GM23338 (cell line): ENCODE data around the gene BARD1. TPM values are rescaled to one million over a fixed set of nuclear protein-coding genes. Genes with fewer than 3 reads are reported as not detected.

ENCODE experiments used
- ATAC-seq: fragments of 200-7000 bp; cut with Tn5 transposase; 3 replicates; pipeline ENCODE4 v1.9.1; 2020
- DNase-seq: peaks from one replicate; pipeline ENCODE4 v3.0.0-alpha.2; 2015; ENCODE audit warnings: low spot score
- H2AFZ ChIP-seq: fragments of 200-600 bp; sonication (generic); 2 replicates; pipeline ENCODE4 v1.8.0; 2016; ENCODE audit warnings: antibody characterized with exemption, mild to moderate bottlenecking, moderate library complexity
- H3F3A ChIP-seq: fragments of 200-600 bp; sonication (generic); replicated peaks from 2 replicates; pipeline ENCODE4 v1.8.0; 2017; ENCODE audit warnings: antibody characterized with exemption, mixed run types, low read depth
- H3K27ac ChIP-seq: fragments of 200-600 bp; sonication (generic); 2 replicates; pipeline ENCODE4 v1.6.1; 2016; ENCODE audit warnings: low read depth
- H3K27me3 ChIP-seq: fragments of 200-600 bp; sonication (generic); 2 replicates; pipeline ENCODE4 v1.8.0; 2016; ENCODE audit warnings: mild to moderate bottlenecking, mixed run types, moderate library complexity; ENCODE audit not compliant: insufficient read depth
- H3K36me3 ChIP-seq: fragments of 200-600 bp; sonication (generic); 2 replicates; pipeline ENCODE4 v1.8.0; 2016; ENCODE audit warnings: mild to moderate bottlenecking; ENCODE audit not compliant: insufficient read depth
- H3K4me1 ChIP-seq: fragments of 200-600 bp; sonication (generic); 2 replicates; pipeline ENCODE4 v1.8.0; 2016; ENCODE audit warnings: mild to moderate bottlenecking, moderate library complexity; ENCODE audit not compliant: insufficient read depth
- H3K4me2 ChIP-seq: fragments of 200-600 bp; sonication (generic); 2 replicates; pipeline ENCODE4 v1.7.1; 2017; ENCODE audit warnings: mixed run types
- H3K4me3 ChIP-seq: fragments of 200-600 bp; sonication (generic); 2 replicates; pipeline ENCODE4 v1.6.1; 2016; ENCODE audit warnings: mixed run types
- H3K79me2 ChIP-seq: fragments of 200-600 bp; sonication (generic); replicated peaks from 2 replicates; pipeline ENCODE4 v1.8.0; 2017; ENCODE audit warnings: mild to moderate bottlenecking; ENCODE audit not compliant: insufficient read depth
- H3K9me2 ChIP-seq: fragments of 200-600 bp; sonication (generic); 2 replicates; pipeline ENCODE4 v1.8.0; 2017; ENCODE audit not compliant: insufficient read depth
- H4K20me1 ChIP-seq: fragments of 200-600 bp; sonication (generic); replicated peaks from 2 replicates; pipeline ENCODE4 v1.8.0; 2017; ENCODE audit warnings: mild to moderate bottlenecking; ENCODE audit not compliant: insufficient read depth
- H3K27ac Mint-ChIP-seq: 2 replicates; pipeline ENCODE4 v1.8.0; 2020; ENCODE audit warnings: inconsistent platforms, mild to moderate bottlenecking, moderate library complexity, mixed read lengths
- H3K27me3 Mint-ChIP-seq: 3 replicates; pipeline ENCODE4 v1.8.0; 2022; ENCODE audit warnings: low read depth, mild to moderate bottlenecking, moderate library complexity, mixed read lengths, inconsistent platforms; ENCODE audit not compliant: insufficient read depth, poor library complexity
- H3K36me3 Mint-ChIP-seq: 3 replicates; pipeline ENCODE4 v1.8.0; 2021; ENCODE audit warnings: low read depth, mild to moderate bottlenecking, inconsistent platforms, moderate library complexity, mixed read lengths
- H3K4me1 Mint-ChIP-seq: 3 replicates; pipeline ENCODE4 v1.8.0; 2020; ENCODE audit warnings: mild to moderate bottlenecking, inconsistent platforms, mixed read lengths
- H3K4me3 Mint-ChIP-seq: 3 replicates; pipeline ENCODE4 v1.8.0; 2021; ENCODE audit warnings: moderate library complexity, mild to moderate bottlenecking, inconsistent platforms, mixed read lengths
- H3K9me3 Mint-ChIP-seq: 3 replicates; pipeline ENCODE4 v1.8.0; 2020; ENCODE audit warnings: moderate library complexity, mild to moderate bottlenecking, inconsistent platforms, mixed read lengths
- CREB1 ChIP-seq: fragments of 250-450 bp; sonication (Bioruptor Pico); IDR thresholded peaks from 2 replicates; pipeline ENCODE4 v1.5.0; 2020; ENCODE audit warnings: low read depth, mild to moderate bottlenecking, moderate library complexity
- EZH2 ChIP-seq: fragments of 200-600 bp; sonication (generic); IDR thresholded peaks from one replicate; pipeline ENCODE4 v1.8.0; 2017; ENCODE audit warnings: antibody characterized with exemption, mild to moderate bottlenecking, low read depth; ENCODE audit not compliant: unreplicated experiment
- EZH2phosphoT487 ChIP-seq: fragments of 200-600 bp; sonication (generic); IDR thresholded peaks from one replicate; pipeline ENCODE4 v1.8.1; 2018; ENCODE audit warnings: antibody characterized with exemption; ENCODE audit not compliant: unreplicated experiment
- JUNB ChIP-seq: IDR thresholded peaks from one replicate; pipeline ENCODE4 v1.6.1; 2016; ENCODE audit warnings: antibody characterized with exemption; ENCODE audit not compliant: unreplicated experiment
- NANOG ChIP-seq: IDR thresholded peaks from 2 replicates; pipeline ENCODE4 v1.6.1; 2016; ENCODE audit warnings: antibody characterized with exemption, borderline replicate concordance
- POLR2AphosphoS5 ChIP-seq: IDR thresholded peaks from 2 replicates; pipeline ENCODE4 v1.6.1; 2016; ENCODE audit warnings: antibody characterized with exemption, low read depth
- STAT1 ChIP-seq: IDR thresholded peaks from one replicate; pipeline ENCODE4 v1.6.1; 2016; ENCODE audit warnings: antibody characterized with exemption; ENCODE audit not compliant: unreplicated experiment
- ZNF114 ChIP-seq: fragments of 250-450 bp; sonication (Bioruptor Pico); IDR thresholded peaks from 2 replicates; pipeline ENCODE4 v1.5.0; 2020; ENCODE audit warnings: mild to moderate bottlenecking, moderate library complexity
- ZNF331 ChIP-seq: fragments of 250-450 bp; sonication (Bioruptor Pico); IDR thresholded peaks from 2 replicates; pipeline ENCODE4 v1.5.0; 2020; ENCODE audit warnings: low read depth, mild to moderate bottlenecking, moderate library complexity
- polyA plus RNA-seq: library from polyadenylated mRNA; unstranded; fragments of >200 nt; fragmentation: Nextera tagmentation; extraction: Ambion mirVana; gene quantifications from 2 replicates; pipeline ENCODE4 v1.2.1, GENCODE V29; 2016
- total RNA-seq: library from RNA; depleted of rRNA; stranded (reverse); fragments of >200 nt; shearing (Covaris generic); gene quantifications from 2 replicates; pipeline ENCODE4 v1.2.3, GENCODE V29; 2014
- TF ChIP-seq, protein P1 (sequence below): fragments of 250-450 bp; sonication (Bioruptor Pico); IDR thresholded peaks from 2 replicates; pipeline ENCODE4 v1.5.0; 2020; ENCODE audit warnings: mild to moderate bottlenecking, moderate library complexity
- TF ChIP-seq, protein P2 (sequence below): IDR thresholded peaks from 2 replicates; pipeline ENCODE4 v1.6.1; 2016; ENCODE audit warnings: antibody characterized with exemption
- TF ChIP-seq, protein P3 (sequence below): IDR thresholded peaks from one replicate; pipeline ENCODE4 v1.6.1; 2018; ENCODE audit warnings: antibody characterized with exemption; ENCODE audit not compliant: unreplicated experiment
- TF ChIP-seq, protein P4 (sequence below), 2 experiments: fragments of 200-600 bp in 1 of 2; sonication (generic) in 1 of 2; conservative IDR thresholded peaks; 2 replicates each; pipeline versions ENCODE4 v1.5.1 to v1.6.1; 2016 to 2017; ENCODE audit warnings: antibody characterized with exemption in 2 of 2, low read depth in 2 of 2, mild to moderate bottlenecking in 2 of 2, moderate library complexity in 1 of 2

BARD1 gene
- total and polyA plus RNA-seq, 2 experiments from 2014 or later = 33.9 to 61.0 TPM

DNA sequence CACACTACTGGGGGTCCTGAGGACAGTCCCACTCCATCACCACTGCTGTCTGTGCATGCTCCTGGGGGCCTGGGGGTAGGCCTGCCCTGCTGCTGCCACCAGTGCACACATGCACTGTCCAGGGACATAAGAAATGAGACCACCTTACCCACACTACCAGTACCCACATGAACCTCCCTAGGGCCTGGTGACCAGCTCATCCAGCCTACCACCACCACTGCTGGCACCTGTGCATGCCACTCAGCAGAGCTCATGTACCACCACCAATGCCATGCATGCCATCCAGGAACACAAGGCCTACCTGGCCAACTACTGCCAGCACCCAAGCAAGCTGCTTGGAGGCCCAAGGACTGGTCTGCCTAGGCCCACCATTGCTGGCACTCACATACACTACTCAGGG, 112.8 kb downstream of the BARD1 start:
- Histone ChIP-seq H3K27ac (no peak overlapping the region), H3F3A (no peaks in the 10 kb centered on the region), H3K4me2 (no peak overlapping the region), H3K4me3 (no peak overlapping the region), H3K79me2 (no peaks in the 10 kb centered on the region), H3K4me1 (no peaks in the 10 kb centered on the region), H3K27me3 (no peaks in the 10 kb centered on the region), H3K36me3 (0 out of 2 replicates have a peak, but pooled peaks cover 4% of the 10 kb centered on the region), H2AFZ (no peak overlapping the region), H4K20me1 (no peaks in the 10 kb centered on the region), H3K9me2 (peaks cover 9% of the 10 kb centered on the region)
- peaks cover 12% of the 10 kb centered on the region for H3K36me3 Mint-ChIP-seq
- ATAC-seq (no peak), DNase-seq (no peak)
- no peaks in the 10 kb centered on the region for H3K4me1 Mint-ChIP-seq
- no peak overlapping the region for H3K27ac Mint-ChIP-seq
- H3K4me3 Mint-ChIP-seq = no peak overlapping the region
- TF ChIP-seq EZH2phosphoT487 = no peak
- TF ChIP-seq STAT1 = no peak
- TF ChIP-seq EZH2 = no peak
- TF ChIP-seq, protein P1, sequence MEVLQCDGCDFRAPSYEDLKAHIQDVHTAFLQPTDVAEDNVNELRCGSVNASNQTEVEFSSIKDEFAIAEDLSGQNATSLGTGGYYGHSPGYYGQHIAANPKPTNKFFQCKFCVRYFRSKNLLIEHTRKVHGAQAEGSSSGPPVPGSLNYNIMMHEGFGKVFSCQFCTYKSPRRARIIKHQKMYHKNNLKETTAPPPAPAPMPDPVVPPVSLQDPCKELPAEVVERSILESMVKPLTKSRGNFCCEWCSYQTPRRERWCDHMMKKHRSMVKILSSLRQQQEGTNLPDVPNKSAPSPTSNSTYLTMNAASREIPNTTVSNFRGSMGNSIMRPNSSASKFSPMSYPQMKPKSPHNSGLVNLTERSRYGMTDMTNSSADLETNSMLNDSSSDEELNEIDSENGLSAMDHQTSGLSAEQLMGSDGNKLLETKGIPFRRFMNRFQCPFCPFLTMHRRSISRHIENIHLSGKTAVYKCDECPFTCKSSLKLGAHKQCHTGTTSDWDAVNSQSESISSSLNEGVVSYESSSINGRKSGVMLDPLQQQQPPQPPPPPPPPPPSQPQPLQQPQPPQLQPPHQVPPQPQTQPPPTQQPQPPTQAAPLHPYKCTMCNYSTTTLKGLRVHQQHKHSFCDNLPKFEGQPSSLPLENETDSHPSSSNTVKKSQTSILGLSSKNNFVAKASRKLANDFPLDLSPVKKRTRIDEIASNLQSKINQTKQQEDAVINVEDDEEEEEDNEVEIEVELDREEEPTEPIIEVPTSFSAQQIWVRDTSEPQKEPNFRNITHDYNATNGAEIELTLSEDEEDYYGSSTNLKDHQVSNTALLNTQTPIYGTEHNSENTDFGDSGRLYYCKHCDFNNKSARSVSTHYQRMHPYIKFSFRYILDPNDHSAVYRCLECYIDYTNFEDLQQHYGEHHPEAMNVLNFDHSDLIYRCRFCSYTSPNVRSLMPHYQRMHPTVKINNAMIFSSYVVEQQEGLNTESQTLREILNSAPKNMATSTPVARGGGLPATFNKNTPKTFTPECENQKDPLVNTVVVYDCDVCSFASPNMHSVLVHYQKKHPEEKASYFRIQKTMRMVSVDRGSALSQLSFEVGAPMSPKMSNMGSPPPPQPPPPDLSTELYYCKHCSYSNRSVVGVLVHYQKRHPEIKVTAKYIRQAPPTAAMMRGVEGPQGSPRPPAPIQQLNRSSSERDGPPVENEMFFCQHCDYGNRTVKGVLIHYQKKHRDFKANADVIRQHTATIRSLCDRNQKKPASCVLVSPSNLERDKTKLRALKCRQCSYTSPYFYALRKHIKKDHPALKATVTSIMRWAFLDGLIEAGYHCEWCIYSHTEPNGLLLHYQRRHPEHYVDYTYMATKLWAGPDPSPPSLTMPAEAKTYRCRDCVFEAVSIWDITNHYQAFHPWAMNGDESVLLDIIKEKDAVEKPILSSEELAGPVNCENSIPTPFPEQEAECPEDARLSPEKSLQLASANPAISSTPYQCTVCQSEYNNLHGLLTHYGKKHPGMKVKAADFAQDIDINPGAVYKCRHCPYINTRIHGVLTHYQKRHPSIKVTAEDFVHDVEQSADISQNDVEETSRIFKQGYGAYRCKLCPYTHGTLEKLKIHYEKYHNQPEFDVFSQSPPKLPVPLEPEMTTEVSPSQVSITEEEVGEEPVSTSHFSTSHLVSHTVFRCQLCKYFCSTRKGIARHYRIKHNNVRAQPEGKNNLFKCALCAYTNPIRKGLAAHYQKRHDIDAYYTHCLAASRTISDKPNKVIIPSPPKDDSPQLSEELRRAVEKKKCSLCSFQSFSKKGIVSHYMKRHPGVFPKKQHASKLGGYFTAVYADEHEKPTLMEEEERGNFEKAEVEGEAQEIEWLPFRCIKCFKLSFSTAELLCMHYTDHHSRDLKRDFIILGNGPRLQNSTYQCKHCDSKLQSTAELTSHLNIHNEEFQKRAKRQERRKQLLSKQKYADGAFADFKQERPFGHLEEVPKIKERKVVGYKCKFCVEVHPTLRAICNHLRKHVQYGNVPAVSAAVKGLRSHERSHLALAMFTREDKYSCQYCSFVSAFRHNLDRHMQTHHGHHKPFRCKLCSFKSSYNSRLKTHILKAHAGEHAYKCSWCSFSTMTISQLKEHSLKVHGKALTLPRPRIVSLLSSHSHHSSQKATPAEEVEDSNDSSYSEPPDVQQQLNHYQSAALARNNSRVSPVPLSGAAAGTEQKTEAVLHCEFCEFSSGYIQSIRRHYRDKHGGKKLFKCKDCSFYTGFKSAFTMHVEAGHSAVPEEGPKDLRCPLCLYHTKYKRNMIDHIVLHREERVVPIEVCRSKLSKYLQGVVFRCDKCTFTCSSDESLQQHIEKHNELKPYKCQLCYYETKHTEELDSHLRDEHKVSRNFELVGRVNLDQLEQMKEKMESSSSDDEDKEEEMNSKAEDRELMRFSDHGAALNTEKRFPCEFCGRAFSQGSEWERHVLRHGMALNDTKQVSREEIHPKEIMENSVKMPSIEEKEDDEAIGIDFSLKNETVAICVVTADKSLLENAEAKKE (CRISPR knock-in tag) = no peak
- no peak for TF ChIP-seq NANOG
- no peak for TF ChIP-seq JUNB
- TF ChIP-seq, protein P2, sequence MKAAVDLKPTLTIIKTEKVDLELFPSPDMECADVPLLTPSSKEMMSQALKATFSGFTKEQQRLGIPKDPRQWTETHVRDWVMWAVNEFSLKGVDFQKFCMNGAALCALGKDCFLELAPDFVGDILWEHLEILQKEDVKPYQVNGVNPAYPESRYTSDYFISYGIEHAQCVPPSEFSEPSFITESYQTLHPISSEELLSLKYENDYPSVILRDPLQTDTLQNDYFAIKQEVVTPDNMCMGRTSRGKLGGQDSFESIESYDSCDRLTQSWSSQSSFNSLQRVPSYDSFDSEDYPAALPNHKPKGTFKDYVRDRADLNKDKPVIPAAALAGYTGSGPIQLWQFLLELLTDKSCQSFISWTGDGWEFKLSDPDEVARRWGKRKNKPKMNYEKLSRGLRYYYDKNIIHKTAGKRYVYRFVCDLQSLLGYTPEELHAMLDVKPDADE = no peak
- TF ChIP-seq ZNF331 (CRISPR knock-in tag) = no peak
- TF ChIP-seq, protein P3, sequence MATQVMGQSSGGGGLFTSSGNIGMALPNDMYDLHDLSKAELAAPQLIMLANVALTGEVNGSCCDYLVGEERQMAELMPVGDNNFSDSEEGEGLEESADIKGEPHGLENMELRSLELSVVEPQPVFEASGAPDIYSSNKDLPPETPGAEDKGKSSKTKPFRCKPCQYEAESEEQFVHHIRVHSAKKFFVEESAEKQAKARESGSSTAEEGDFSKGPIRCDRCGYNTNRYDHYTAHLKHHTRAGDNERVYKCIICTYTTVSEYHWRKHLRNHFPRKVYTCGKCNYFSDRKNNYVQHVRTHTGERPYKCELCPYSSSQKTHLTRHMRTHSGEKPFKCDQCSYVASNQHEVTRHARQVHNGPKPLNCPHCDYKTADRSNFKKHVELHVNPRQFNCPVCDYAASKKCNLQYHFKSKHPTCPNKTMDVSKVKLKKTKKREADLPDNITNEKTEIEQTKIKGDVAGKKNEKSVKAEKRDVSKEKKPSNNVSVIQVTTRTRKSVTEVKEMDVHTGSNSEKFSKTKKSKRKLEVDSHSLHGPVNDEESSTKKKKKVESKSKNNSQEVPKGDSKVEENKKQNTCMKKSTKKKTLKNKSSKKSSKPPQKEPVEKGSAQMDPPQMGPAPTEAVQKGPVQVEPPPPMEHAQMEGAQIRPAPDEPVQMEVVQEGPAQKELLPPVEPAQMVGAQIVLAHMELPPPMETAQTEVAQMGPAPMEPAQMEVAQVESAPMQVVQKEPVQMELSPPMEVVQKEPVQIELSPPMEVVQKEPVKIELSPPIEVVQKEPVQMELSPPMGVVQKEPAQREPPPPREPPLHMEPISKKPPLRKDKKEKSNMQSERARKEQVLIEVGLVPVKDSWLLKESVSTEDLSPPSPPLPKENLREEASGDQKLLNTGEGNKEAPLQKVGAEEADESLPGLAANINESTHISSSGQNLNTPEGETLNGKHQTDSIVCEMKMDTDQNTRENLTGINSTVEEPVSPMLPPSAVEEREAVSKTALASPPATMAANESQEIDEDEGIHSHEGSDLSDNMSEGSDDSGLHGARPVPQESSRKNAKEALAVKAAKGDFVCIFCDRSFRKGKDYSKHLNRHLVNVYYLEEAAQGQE = no peak
- no peak for TF ChIP-seq POLR2AphosphoS5
- no peak for TF ChIP-seq ZNF114 (CRISPR knock-in tag)
- TF ChIP-seq, protein P4, sequence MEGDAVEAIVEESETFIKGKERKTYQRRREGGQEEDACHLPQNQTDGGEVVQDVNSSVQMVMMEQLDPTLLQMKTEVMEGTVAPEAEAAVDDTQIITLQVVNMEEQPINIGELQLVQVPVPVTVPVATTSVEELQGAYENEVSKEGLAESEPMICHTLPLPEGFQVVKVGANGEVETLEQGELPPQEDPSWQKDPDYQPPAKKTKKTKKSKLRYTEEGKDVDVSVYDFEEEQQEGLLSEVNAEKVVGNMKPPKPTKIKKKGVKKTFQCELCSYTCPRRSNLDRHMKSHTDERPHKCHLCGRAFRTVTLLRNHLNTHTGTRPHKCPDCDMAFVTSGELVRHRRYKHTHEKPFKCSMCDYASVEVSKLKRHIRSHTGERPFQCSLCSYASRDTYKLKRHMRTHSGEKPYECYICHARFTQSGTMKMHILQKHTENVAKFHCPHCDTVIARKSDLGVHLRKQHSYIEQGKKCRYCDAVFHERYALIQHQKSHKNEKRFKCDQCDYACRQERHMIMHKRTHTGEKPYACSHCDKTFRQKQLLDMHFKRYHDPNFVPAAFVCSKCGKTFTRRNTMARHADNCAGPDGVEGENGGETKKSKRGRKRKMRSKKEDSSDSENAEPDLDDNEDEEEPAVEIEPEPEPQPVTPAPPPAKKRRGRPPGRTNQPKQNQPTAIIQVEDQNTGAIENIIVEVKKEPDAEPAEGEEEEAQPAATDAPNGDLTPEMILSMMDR (conservative IDR thresholded peaks at IDR 0.05; ENCODE audit: low read depth in 2 of 2) = no peak
- no peak for TF ChIP-seq CREB1 (CRISPR knock-in tag)
- peaks cover 16% of the 10 kb centered on the region for H3K9me3 Mint-ChIP-seq
- peaks cover 7% of the 10 kb centered on the region for H3K27me3 Mint-ChIP-seq
